KOPT-K1 (cell line): ENCODE measurements around the gene WDR13.
"Not testable (repeated sequence)": the region's sequence is repeated elsewhere in the genome, so short reads cannot be mapped to it uniquely, and the experiment has no call there.

ENCODE experiments used
- H3K27ac ChIP-seq: fragments of 200-600 bp; sonication (generic); 2 replicates; pipeline ENCODE4 v1.5.1; 2016; ENCODE audit warnings: antibody characterized with exemption, mild to moderate bottlenecking, low read depth, low read length; ENCODE audit not compliant: poor library complexity, severe bottlenecking
- H3K36me3 ChIP-seq: fragments of 200-600 bp; sonication (generic); 2 replicates; pipeline ENCODE4 v1.5.1; 2017; ENCODE audit warnings: antibody characterized with exemption, mild to moderate bottlenecking, low read length, moderate library complexity; ENCODE audit not compliant: insufficient read depth
- H3K9me3 ChIP-seq: fragments of 200-600 bp; sonication (generic); 2 replicates; pipeline ENCODE4 v1.5.1; 2017; ENCODE audit warnings: antibody characterized with exemption, low read length, mild to moderate bottlenecking; ENCODE audit not compliant: insufficient read depth, poor library complexity, severe bottlenecking

Gene WDR13

DNA sequence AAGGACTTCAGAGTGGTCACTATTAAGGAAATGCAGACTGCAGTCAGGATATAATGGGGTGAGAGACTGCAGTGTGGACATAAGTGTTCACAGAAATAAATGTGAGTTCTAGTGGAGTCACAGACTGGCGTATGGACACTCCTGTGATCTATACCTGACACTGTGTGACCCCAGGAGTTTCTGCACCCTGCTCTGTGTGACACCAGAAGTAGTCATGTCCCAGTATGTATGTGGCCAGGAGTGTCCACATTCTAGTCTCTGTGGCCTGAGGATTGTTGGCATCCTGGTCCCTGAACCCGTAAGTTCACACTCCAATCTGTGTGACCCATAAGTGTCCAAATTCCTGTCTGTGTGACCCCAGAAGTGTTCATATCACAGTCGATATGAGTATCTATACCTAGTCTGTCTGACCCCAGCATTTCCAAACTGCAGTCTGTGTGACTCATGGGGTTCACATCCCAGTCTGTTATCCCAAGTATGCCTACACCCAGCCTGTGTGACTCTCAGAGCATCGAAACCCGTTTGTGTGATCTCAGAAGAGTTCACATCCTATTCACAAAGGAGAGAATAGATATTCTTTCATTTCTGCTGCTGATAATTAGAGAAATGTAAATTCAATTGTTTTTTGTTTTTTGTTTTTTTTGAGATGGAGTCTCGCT, 16.3 kb downstream of the WDR13 start:
- no peaks in the 10 kb centered on the region for H3K9me3 ChIP-seq
- H3K27ac ChIP-seq = no peak overlapping the region
- no peaks in the 10 kb centered on the region for H3K36me3 ChIP-seq

DNA sequence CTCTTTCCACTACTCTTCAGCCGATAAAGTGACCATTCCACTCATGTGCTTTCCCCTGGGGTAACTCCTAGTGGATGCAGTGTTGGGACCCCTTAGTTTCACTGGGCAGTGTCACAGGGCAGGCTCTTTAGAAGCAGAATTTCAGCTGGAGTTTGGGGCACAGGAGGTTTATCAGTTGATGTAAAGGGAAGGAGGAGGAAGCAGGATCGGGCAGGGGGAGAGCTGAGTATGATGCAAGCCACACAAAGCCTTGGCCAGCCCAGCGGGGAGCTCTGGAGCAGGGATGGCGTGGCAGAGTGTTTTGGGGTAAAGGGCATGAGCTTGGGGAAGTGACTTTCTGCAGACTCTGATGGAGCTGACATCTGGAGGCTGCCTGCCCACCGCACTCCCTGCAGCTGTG, 19.3 kb downstream of the WDR13 start:
- Histone ChIP-seq H3K36me3 (no peaks in the 10 kb centered on the region), H3K27ac (no peak overlapping the region), H3K9me3 (no peaks in the 10 kb centered on the region)

DNA sequence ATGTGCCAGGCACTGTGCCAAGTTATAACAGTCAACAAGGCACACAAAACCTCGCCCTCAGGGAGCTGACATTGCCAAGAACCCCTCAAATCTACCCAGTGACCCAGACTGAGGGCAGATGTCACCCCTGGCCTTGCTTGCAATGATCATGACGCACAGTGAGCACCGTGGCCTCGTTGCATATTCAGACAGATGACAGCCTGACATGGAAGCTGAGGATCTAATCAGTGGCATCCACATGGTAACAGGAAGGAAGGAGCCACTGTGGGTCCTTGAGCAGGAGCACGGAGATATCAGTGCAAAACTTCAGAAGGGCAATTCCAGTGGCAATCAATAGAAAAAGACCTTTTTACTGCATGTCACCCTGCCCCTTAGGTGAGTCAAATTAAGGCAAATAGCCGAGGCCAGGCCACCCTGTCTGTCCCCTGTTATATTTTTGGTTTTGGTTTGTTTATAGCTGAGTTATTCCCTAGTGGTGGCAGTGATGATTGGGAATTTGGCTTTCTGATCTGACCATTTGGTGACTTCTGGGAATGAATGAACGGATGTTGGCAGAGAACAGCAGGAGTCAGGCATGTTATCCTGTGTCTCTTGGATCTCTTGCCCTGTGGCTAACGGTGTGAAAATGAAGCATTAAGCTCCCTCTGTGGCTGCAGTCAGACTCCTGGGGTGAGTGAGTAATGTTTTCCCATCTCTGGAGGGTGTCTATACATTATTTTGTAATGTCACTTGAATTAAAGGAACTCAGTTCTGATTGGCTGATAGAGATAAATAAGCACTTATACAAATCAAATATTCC, 20.4 kb downstream of the WDR13 start:
- H3K36me3 ChIP-seq = no peaks in the 10 kb centered on the region
- no peaks in the 10 kb centered on the region for H3K9me3 ChIP-seq
- H3K27ac ChIP-seq = no peak overlapping the region

DNA sequence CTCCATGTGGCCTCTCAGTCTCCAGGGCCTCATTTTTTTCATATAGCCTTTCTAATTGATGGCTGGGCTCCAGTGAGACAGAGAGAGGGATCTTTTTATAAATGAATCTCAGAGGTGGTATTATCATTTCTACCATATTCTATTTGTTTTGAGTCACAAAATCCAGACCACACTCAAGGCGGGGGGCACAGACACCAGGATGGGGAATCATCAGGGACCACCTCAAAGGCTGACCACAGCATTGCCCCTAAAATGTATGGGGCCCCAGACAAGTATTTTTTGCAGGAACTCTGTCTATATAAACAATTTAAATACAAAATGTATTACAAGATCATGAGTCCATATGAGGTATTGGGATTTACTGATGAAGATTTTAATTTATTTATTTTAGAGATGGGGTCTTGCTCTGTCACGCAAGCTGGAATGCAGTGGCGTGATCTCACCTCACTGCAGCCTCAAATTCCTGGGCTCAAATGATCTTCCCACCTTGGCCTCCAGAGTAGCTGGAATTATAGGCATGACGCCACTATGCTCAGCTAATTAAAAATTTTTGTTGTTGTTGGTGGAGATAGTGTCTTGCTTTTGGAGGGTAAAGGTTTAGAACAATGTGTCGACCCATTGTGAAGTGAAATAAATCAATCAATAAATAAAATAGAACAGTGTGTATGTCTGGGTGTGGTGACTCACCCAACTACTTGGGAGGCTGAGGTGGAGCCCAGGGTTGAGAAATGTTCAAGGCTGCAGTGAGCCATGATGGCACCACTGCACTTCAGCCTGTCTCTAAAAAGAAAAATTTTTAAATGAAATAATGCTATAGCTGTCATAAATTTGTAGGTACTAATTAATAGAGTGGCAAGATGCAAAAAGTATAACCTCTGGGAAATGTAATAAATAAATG, 29.4 kb downstream of the WDR13 start:
- H3K36me3 ChIP-seq = no peaks in the 10 kb centered on the region
- no peak overlapping the region for H3K27ac ChIP-seq

DNA sequence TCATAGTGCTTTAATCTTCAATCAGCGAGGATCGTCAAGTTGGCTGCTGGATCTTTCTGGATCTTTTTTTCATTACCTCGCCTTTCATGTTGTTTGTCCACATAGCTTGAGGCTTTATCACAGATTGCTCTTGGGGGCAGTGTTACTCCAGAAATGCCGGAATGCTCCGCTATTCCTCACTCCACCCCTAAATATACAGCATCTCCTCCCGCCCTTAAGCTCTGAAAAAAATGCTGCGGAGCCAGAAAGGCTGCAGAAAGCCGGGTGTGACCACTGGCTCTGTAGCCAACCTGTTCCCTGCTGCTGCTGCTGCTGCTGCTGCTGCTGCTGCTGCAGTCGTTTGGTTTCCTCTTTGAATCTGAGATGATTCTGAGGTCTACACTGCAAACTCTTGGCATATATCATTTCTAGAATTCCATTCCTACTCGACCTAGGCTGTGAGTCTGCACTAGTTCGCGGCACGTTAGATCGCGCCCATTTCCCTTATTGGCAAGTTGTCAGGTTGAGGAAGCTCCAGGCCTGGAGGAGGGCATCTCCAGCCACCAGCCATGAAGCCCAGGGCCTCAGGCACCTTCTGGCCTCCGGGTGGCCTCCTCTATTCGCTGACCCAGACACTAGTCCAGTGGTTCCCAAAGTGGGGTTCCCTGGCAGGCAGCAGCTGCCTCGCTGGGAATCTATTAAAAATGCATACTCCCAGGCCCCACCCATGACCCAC, 34.2 kb downstream of the WDR13 start:
- H3K9me3 ChIP-seq = no peaks in the 10 kb centered on the region
- no peak overlapping the region for H3K27ac ChIP-seq
- no peaks in the 10 kb centered on the region for H3K36me3 ChIP-seq

More for the DNA sequence above, 29.4 kb downstream of the WDR13 start:
- no peaks in the 10 kb centered on the region for H3K9me3 ChIP-seq

DNA sequence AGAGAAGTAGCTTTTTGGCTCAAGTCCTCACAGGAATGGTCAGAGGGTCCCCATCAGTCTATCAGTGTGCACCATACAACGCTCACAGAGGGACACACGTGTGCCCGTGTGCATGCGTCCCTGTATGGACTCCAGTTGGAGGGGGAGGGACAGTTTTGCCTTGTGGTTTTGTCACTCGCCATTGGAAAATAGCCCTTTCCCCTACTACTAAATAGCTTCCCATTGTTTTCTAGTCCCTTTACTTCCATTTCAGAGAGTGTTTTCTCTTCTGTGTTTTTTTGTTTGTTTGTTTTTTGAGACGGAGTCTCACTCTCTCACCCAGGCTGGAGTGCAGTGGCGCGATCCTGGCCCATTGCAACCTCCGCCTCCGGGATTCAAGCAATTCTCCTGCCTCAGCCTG, 34.9 kb downstream of the WDR13 start:
- no peaks in the 10 kb centered on the region for H3K9me3 ChIP-seq
- no peak overlapping the region for H3K27ac ChIP-seq
- no peaks in the 10 kb centered on the region for H3K36me3 ChIP-seq

DNA sequence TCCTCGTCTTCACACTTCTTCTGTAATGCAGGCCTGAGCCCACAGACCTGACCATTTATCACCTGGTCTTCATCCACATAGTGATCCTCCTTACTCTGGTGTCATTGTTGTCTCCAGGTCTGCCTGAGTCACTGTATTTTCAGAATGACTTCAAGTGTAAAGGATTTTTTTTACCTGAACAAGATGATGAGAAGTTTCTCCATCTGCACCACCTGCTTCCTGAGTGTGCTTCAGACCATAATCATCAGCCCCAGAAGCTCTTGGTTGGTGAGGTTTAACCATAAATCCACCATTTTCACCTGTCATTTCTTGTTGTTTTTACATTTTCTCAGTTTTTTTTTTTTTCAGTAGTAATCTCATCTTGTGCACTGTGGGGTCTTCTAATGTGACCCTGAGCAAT, 39.0 kb downstream of the WDR13 start:
- H3K27ac ChIP-seq = no peak overlapping the region
- H3K36me3 ChIP-seq = no peaks in the 10 kb centered on the region

DNA sequence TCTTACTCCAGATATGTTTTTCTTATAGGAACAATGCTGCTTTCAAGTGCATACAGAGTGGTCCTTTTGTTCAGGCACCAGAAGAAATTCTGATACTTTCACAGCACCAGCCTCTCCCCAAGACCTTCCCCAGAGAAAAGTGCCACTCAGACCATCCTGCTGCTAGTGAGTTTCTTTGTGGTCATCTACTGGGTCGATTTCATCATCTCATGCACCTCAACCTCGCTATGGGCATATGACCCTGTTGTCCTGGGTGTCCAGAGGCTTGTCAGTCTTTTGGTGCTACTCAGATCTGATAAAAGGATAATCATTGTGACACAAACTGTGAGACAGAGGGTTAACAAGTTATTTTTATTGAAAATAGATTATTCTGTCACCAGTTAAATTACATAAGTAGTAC, 39.5 kb downstream of the WDR13 start:
- H3K9me3 ChIP-seq = no peaks in the 10 kb centered on the region
- no peaks in the 10 kb centered on the region for H3K36me3 ChIP-seq
- no peak overlapping the region for H3K27ac ChIP-seq

More for the DNA sequence above, 39.0 kb downstream of the WDR13 start:
- no peaks in the 10 kb centered on the region for H3K9me3 ChIP-seq

DNA sequence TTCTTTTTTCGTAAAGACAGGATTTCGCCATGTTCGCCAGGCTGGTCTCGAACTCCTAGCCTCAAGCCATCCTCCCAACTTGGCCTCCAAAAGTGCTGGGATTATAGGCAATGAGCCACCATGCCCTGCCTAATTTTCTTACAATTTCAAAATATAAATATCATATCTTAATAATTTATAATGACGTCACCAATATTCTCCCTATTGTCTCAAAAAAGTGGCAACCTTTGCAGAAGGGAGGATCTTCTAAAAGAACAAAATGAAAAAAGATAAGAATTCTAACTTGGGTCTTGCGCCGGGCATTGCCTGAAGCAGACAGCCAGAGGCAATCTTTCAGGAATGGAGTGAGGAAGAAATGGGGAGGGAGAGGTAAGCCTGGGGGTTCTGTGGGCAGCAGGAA, 48.4 kb downstream of the WDR13 start:
- no peaks in the 10 kb centered on the region for H3K9me3 ChIP-seq
- no peaks in the 10 kb centered on the region for H3K36me3 ChIP-seq
- H3K27ac ChIP-seq = no peak overlapping the region

DNA sequence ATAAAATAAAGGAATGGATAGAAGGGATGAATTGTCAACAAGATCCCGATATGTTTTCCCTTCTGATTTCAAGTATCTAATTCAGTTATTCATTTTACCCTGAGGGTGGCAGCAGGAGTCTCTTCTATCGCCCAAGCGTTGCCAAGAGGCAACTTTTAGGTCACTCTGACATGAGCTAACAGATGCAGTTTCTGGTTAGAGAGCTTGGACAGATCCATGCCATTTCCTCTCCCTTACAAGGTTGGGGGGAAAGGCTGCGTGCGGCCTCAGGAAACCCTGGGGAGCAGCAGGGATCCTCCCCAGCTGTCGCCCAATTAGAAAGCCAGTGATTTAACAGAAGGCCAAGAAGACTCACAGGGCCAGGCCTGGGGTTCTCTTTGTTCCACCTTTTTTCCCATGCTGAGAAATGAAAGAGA, 51.1 kb downstream of the WDR13 start:
- Histone ChIP-seq H3K27ac (no peak overlapping the region), H3K36me3 (no peaks in the 10 kb centered on the region), H3K9me3 (no peaks in the 10 kb centered on the region)

DNA sequence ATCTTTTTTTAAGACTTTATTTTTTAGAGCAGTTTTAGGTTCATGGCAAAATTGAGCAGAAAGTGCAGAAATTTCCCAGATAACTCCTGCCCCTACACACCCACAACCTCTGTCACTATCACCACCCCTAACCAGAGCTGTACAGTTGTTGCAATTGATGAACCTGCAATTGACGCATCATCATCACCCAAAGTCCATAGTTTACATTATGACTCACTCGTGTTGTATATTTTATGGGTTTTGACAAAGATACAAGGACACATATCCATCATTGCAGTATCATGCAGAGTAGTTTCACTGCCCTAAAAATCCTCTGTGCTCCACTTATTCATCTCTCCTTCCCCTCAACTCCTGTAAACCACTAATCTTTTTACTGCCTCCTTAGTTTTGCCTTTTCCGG, 51.8 kb downstream of the WDR13 start:
- Histone ChIP-seq H3K9me3 (no peaks in the 10 kb centered on the region), H3K36me3 (no peaks in the 10 kb centered on the region), H3K27ac (no peak overlapping the region)

DNA sequence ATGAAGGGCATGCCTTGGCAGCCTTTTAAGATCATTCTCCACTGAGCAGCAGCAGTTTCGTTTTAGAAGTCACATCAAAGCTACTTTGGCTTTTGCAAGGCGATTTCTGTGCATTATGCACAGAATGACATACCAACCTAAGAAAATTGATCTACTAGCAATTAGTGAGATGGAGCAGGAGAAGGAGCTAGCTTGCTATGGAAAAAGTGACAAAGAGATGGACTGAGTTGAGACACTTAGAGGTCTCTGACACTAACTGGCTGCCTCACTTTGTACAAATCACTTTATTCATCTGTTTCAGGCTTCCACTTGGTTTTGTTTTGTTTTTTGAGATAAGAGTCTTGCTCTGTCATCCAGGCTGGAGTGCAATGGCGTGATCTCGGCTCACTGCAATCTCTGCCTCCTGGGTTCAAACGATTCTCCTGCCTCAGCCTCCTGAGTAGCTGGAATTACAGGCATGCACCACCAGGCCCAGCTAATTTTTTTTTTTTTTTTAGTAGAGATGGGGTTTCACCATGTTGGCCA, 54.8 kb downstream of the WDR13 start:
- not testable (repeated sequence) for H3K9me3 ChIP-seq, H3K36me3 ChIP-seq, H3K27ac ChIP-seq

DNA sequence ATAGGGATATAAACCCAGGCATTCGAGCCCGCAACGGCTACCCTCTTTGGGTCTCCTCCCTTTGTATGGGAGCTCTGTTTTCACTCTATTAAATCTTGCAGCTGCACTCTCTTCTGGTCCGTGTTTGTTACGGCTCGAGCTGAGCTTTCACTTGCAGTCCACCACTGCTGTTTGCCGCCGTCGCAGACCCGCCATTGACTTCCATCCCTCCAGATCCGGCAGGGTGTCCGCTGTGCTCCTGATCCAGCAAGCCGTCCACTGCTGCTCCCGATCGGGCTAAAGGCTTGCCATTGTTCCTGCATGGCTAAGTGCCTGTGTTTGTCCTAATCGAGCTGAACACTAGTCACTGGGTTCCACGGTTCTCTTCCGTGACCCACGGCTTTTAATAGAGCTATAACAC, 57.5 kb downstream of the WDR13 start:
- not testable (repeated sequence) for H3K27ac ChIP-seq, H3K36me3 ChIP-seq, H3K9me3 ChIP-seq
